ENCODE results near the gene FAT1. TPM values are rescaled to one million over a fixed set of nuclear protein-coding genes. Genes with fewer than 3 reads are reported as not detected.

The FAT1 gene
- total and polyA plus RNA-seq, 9 of the 15 experiments (the other 6 are each of a cell fraction or from before 2014, with no cell fraction given), result 6.0 to 38.4 (median 21.4) TPM

DNA sequence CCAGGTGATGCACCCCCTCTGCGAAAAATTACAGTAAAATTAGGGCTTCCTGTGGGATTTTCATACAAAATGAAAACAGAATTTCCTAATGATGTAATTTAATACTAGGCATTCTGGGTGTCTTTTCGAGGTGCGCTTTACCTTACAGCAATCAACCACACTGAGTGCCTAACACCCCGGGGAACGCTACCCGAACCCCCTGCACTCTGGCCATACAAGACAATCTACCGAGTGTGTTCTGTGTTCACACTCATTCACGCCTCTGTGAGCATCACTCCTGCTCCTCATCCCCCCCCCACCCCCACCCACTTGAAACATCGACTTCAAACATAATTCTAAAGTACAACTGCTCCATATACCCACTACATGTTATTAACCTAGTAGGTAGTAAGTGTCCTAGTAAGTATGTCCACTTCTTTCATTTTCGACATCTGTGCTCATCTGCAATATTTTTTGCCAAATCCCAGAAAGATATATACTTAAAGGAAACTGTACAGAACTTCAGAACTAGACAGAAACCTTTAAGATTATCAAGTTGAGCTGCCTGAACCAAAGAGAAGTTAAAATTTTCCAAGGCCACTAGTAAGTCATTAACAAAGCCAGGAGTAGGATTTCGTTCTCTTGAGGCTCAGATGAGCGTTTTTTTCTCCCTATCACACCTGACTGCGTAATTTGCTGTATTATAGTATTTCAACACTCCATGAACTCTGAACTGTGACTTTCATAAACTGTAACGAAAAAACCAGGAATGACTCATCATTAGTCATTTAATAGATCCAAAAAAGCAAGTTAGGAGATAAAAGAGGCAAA is 80.0 kb downstream of the FAT1 start (continued):
- TF ChIP-seq SRSF7 (optimal IDR thresholded peaks at IDR 0.05; ENCODE audit: low read depth, low read length) (no peak), CCNT2 (IDR thresholded peaks at IDR 0.05; ENCODE audit: borderline replicate concordance, extremely low read depth, insufficient read length, low read depth, low read length) (no peak), ZNF217 (CRISPR knock-in tag; IDR thresholded peaks at IDR 0.05) (no peak), KLF16 (IDR thresholded peaks at IDR 0.05) (no peak), ZNF143 (CRISPR knock-in tag; IDR thresholded peaks at IDR 0.05) (no peak), RFX7 (CRISPR knock-in tag; IDR thresholded peaks at IDR 0.05) (no peak), FIP1L1 (IDR thresholded peaks at IDR 0.05; ENCODE audit: low read depth, low read length, poor library complexity, severe bottlenecking) (no peak), RBM15 (IDR thresholded peaks at IDR 0.05; ENCODE audit: insufficient read depth, low read length) (no peak), NR2F6 (CRISPR knock-in tag; IDR thresholded peaks at IDR 0.05) (no peak), GABPA (tag; conservative IDR thresholded peaks at IDR 0.05; ENCODE audit: low read depth) (no peak), ZNF12 (CRISPR knock-in tag; IDR thresholded peaks at IDR 0.05) (no peak), ZNF224 (CRISPR knock-in tag; IDR thresholded peaks at IDR 0.05) (no peak), NELFE (IDR thresholded peaks at IDR 0.05; ENCODE audit: insufficient read depth, insufficient read length) (no peak), STAG1 (CRISPR knock-in tag; IDR thresholded peaks at IDR 0.05; ENCODE audit: borderline replicate concordance) (no peak), JUNB (CRISPR knock-in tag; conservative IDR thresholded peaks at IDR 0.05) (0 out of 2 replicates have a peak, but pooled peaks have one; percentile 17), ZNF384 (IDR thresholded peaks at IDR 0.05; ENCODE audit: low read depth, low read length) (0 out of 2 replicates have a peak, but pooled peaks have one; percentile 20)
- TF ChIP-seq, protein P1, sequence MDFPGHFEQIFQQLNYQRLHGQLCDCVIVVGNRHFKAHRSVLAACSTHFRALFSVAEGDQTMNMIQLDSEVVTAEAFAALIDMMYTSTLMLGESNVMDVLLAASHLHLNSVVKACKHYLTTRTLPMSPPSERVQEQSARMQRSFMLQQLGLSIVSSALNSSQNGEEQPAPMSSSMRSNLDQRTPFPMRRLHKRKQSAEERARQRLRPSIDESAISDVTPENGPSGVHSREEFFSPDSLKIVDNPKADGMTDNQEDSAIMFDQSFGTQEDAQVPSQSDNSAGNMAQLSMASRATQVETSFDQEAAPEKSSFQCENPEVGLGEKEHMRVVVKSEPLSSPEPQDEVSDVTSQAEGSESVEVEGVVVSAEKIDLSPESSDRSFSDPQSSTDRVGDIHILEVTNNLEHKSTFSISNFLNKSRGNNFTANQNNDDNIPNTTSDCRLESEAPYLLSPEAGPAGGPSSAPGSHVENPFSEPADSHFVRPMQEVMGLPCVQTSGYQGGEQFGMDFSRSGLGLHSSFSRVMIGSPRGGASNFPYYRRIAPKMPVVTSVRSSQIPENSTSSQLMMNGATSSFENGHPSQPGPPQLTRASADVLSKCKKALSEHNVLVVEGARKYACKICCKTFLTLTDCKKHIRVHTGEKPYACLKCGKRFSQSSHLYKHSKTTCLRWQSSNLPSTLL (IDR thresholded peaks at IDR 0.05), result no peak
- TF ChIP-seq, protein P2, sequence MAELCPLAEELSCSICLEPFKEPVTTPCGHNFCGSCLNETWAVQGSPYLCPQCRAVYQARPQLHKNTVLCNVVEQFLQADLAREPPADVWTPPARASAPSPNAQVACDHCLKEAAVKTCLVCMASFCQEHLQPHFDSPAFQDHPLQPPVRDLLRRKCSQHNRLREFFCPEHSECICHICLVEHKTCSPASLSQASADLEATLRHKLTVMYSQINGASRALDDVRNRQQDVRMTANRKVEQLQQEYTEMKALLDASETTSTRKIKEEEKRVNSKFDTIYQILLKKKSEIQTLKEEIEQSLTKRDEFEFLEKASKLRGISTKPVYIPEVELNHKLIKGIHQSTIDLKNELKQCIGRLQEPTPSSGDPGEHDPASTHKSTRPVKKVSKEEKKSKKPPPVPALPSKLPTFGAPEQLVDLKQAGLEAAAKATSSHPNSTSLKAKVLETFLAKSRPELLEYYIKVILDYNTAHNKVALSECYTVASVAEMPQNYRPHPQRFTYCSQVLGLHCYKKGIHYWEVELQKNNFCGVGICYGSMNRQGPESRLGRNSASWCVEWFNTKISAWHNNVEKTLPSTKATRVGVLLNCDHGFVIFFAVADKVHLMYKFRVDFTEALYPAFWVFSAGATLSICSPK (IDR thresholded peaks at IDR 0.05; ENCODE audit: borderline replicate concordance), result no peak
- TF ChIP-seq, protein P3, sequence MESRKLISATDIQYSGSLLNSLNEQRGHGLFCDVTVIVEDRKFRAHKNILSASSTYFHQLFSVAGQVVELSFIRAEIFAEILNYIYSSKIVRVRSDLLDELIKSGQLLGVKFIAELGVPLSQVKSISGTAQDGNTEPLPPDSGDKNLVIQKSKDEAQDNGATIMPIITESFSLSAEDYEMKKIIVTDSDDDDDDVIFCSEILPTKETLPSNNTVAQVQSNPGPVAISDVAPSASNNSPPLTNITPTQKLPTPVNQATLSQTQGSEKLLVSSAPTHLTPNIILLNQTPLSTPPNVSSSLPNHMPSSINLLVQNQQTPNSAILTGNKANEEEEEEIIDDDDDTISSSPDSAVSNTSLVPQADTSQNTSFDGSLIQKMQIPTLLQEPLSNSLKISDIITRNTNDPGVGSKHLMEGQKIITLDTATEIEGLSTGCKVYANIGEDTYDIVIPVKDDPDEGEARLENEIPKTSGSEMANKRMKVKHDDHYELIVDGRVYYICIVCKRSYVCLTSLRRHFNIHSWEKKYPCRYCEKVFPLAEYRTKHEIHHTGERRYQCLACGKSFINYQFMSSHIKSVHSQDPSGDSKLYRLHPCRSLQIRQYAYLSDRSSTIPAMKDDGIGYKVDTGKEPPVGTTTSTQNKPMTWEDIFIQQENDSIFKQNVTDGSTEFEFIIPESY (CRISPR knock-in tag; IDR thresholded peaks at IDR 0.05), result no peak
- TF ChIP-seq, protein P4, sequence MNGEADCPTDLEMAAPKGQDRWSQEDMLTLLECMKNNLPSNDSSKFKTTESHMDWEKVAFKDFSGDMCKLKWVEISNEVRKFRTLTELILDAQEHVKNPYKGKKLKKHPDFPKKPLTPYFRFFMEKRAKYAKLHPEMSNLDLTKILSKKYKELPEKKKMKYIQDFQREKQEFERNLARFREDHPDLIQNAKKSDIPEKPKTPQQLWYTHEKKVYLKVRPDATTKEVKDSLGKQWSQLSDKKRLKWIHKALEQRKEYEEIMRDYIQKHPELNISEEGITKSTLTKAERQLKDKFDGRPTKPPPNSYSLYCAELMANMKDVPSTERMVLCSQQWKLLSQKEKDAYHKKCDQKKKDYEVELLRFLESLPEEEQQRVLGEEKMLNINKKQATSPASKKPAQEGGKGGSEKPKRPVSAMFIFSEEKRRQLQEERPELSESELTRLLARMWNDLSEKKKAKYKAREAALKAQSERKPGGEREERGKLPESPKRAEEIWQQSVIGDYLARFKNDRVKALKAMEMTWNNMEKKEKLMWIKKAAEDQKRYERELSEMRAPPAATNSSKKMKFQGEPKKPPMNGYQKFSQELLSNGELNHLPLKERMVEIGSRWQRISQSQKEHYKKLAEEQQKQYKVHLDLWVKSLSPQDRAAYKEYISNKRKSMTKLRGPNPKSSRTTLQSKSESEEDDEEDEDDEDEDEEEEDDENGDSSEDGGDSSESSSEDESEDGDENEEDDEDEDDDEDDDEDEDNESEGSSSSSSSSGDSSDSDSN (IDR thresholded peaks at IDR 0.05; ENCODE audit: borderline replicate concordance in 1 of 2, low read depth in 2 of 2, low read length in 2 of 2), result no peak
